Measurements from ENCODE around the gene POMGNT2.
A peak's percentile ranks its signal among the peaks of the same experiment; 100 is the strongest.

The POMGNT2 gene

GRCh38 chr3:43105596-43106292 is at the start of gene POMGNT2:
TSS of gene POMGNT2 (minus strand) at chr3:43106079. CDS start at chr3:43081431, 24,648 bp downstream.
- peak; percentile 90 for DNase-seq (ENCODE audit: low spot score)

GRCh38 chr3:43154980-43155379 is 49.1 kb upstream of the POMGNT2 start:
- DNase-seq (ENCODE audit: low spot score) = no peak

- DNase-seq (ENCODE audit: low spot score) = no peak
Observed at GRCh38 chr3:43153216-43154083, 47.6 kb upstream of the POMGNT2 start.

GRCh38 chr3:43152649-43153048 is 46.8 kb upstream of the POMGNT2 start:
- DNase-seq (ENCODE audit: low spot score) = no peak

- DNase-seq (ENCODE audit: low spot score) = no peak
Observed at GRCh38 chr3:43148033-43148432, 42.2 kb upstream of the POMGNT2 start.

- DNase-seq (ENCODE audit: low spot score) = no peak
Observed at GRCh38 chr3:43146599-43146998, 40.7 kb upstream of the POMGNT2 start.

- peak; percentile 12 for DNase-seq (ENCODE audit: low spot score)
Observed at GRCh38 chr3:43144761-43145490, 39.0 kb upstream of the POMGNT2 start.

- no peak for DNase-seq (ENCODE audit: low spot score)
Observed at GRCh38 chr3:43142472-43142871, 36.6 kb upstream of the POMGNT2 start.

- DNase-seq (ENCODE audit: low spot score) = no peak
Observed at GRCh38 chr3:43138488-43139231, 32.8 kb upstream of the POMGNT2 start.

GRCh38 chr3:43132870-43133636 is 27.2 kb upstream of the POMGNT2 start:
- no peak for DNase-seq (ENCODE audit: low spot score)

- no peak for DNase-seq (ENCODE audit: low spot score)
Observed at GRCh38 chr3:43132193-43132592, 26.3 kb upstream of the POMGNT2 start.

GRCh38 chr3:43128464-43128863 is 22.6 kb upstream of the POMGNT2 start:
- DNase-seq (ENCODE audit: low spot score) = no peak

GRCh38 chr3:43126536-43126935 is 20.7 kb upstream of the POMGNT2 start:
- no peak for DNase-seq (ENCODE audit: low spot score)

- DNase-seq (ENCODE audit: low spot score) = no peak
Observed at GRCh38 chr3:43123895-43124294, 18.0 kb upstream of the POMGNT2 start.

- no peak for DNase-seq (ENCODE audit: low spot score)
Observed at GRCh38 chr3:43120937-43121336, 15.1 kb upstream of the POMGNT2 start.

GRCh38 chr3:43117257-43117656 is 11.4 kb upstream of the POMGNT2 start:
- no peak for DNase-seq (ENCODE audit: low spot score)

- DNase-seq (ENCODE audit: low spot score) = no peak
Observed at GRCh38 chr3:43113671-43114070, 7.8 kb upstream of the POMGNT2 start.

GRCh38 chr3:43106293-43106628 is 382 bp upstream of the POMGNT2 start:
- no peak for DNase-seq (ENCODE audit: low spot score)

GRCh38 chr3:43104660-43105595 is 951 bp downstream of the POMGNT2 start:
- peak; percentile 32 for DNase-seq (ENCODE audit: low spot score)

GRCh38 chr3:43104039-43104438 is 1.8 kb downstream of the POMGNT2 start:
- no peak for DNase-seq (ENCODE audit: low spot score)

Data from RKO (cell line).